ENCODE measurements around the gene RIPOR3.

Gene RIPOR3

GRCh38 chr20:50594231-50594590, 97.1 kb downstream of the RIPOR3 start:
- in situ Hi-C loops (cut with HindIII; ENCODE audit: low sequenced_read_pairs), result no loop called here

DNA sequence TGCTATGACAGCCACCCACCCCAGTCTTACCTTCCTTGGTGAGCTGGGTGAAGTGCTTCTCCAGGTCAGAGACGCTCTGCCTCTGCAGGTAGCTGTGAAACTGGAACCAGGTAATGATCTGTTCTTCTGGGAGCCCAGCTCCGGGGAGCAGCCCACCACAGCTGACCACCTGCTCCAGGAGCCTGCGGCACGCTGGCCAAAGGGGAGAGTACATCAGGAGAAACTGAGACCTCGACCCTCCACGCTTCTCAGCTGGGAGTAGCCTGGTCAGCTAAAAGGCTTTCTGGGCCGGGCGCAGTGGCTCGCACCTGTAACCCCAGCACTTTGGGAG, 98.4 kb downstream of the RIPOR3 start:
- in situ Hi-C loops (cut with HindIII; ENCODE audit: low sequenced_read_pairs), result no loop called here

GRCh38 chr20:50592282-50593004, 98.9 kb downstream of the RIPOR3 start:
- in situ Hi-C loops (cut with HindIII; ENCODE audit: low sequenced_read_pairs), result no loop called here

- in situ Hi-C loops (cut with HindIII; ENCODE audit: low sequenced_read_pairs), result no loop called here
Observed at GRCh38 chr20:50591233-50591852, 100.0 kb downstream of the RIPOR3 start.

DNA sequence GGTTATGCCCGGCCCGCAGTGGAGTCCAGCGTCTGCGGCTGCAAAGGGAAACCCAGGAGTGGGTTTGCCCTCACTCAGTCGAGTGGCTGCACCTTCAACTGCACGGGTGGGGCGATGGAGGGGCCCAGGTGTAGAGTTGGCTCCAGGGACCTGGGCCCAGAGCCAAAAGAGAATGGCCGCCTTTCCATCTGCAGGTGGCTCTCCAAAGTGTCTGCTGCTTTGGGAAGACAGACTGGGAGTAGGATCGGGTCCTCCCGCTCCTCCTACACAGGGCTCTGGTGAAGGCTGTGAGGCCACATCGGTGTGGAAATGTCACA, 101.0 kb downstream of the RIPOR3 start:
- in situ Hi-C loops (cut with HindIII; ENCODE audit: low sequenced_read_pairs), result no loop called here

- in situ Hi-C loops (cut with HindIII; ENCODE audit: low sequenced_read_pairs), result no loop called here
Observed at GRCh38 chr20:50589548-50590347, 101.6 kb downstream of the RIPOR3 start.

GRCh38 chr20:50588034-50588736, 103.2 kb downstream of the RIPOR3 start:
- in situ Hi-C loops (cut with HindIII; ENCODE audit: low sequenced_read_pairs), result no loop called here

DNA sequence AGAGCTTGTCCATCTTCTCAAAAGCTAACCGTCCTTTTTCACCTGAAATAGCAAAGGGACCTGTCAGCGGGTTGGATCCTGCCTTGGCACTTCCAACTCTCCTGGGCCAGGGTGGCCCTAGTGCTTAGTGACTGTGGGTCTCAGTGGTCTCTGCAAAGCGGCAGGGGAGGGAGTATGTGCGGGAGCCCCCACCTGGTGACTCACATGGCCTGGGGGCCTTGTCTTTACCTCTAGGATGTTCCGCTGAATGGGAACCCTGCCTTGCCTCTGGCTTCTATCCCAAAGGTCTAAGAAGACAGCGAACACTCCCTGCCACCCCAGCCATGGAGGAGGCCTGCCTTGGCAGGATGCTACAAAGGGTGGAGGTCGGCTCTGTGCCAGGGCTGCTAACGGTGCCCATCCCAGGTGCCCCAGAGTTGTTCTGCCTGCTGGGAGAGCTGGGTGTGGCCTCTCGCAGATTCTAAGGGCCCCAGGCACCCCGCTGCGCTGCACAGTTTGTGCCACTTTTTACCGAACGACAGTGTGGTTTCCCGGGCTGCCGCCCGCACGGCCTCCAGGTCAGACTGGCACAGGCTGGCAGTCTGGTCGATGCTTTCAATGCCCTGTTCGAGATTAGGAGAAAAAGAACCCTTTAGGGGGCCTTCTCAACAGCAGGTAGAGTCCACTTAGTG, 103.9 kb downstream of the RIPOR3 start:
- in situ Hi-C loops (cut with HindIII; ENCODE audit: low sequenced_read_pairs), result no loop called here

- in situ Hi-C loops (cut with HindIII; ENCODE audit: low sequenced_read_pairs), result no loop called here
Observed at GRCh38 chr20:50586531-50587232, 104.7 kb downstream of the RIPOR3 start.

DNA sequence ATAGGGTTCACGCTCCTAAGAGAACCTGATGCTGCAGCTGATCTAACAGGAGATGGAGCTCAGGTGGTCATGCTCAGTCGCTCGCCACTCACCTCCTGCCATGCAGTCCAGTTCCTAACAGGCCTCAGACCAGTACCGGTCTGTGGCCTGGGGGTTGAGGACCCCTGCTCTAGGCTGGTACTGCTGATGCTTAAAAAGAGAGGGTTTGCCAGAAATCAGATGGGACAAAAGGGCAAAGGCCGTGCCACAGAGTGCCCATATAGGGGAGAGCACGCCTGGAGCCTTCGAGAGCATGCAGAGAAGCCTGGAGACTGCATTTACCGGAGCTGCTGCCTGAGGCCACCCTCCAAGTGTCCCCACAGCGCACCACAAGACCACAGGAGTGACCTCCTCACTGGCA, 105.7 kb downstream of the RIPOR3 start:
- in situ Hi-C loops (cut with HindIII; ENCODE audit: low sequenced_read_pairs), result no loop called here

- in situ Hi-C loops (cut with HindIII; ENCODE audit: low sequenced_read_pairs), result no loop called here
Observed at GRCh38 chr20:50585214-50585613, 106.1 kb downstream of the RIPOR3 start.

DNA sequence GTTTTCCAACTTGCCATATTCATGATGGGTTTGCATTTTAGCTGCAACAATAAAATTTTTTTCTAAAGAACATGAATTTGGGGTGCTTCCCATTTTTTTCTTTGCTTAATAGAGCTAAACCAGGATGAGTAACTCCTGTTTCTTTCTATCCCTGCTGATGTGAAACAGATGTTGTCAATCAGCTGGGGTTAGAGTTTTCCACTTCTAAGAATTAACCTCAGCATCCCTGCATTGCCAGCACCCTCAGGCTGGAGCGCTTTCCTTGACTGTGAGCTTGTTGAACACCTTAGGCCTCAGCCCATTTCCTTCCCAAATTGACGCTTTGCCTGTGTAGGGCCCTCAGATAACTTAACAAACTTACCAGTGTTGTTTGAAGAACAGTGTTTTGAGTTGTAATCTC, 106.7 kb downstream of the RIPOR3 start:
- in situ Hi-C loops (cut with HindIII; ENCODE audit: low sequenced_read_pairs), result no loop called here

GRCh38 chr20:50583442-50584150, 107.7 kb downstream of the RIPOR3 start:
- in situ Hi-C loops (cut with HindIII; ENCODE audit: low sequenced_read_pairs), result no loop called here

GRCh38 chr20:50582591-50583234, 108.6 kb downstream of the RIPOR3 start:
- in situ Hi-C loops (cut with HindIII; ENCODE audit: low sequenced_read_pairs), result no loop called here

- in situ Hi-C loops (cut with HindIII; ENCODE audit: low sequenced_read_pairs), result no loop called here
Observed at GRCh38 chr20:50582092-50582491, 109.2 kb downstream of the RIPOR3 start.

GRCh38 chr20:50580842-50581544, 110.3 kb downstream of the RIPOR3 start:
- in situ Hi-C loops (cut with HindIII; ENCODE audit: low sequenced_read_pairs), result no loop called here

- in situ Hi-C loops (cut with HindIII; ENCODE audit: low sequenced_read_pairs), result no loop called here
Observed at GRCh38 chr20:50580016-50580747, 111.2 kb downstream of the RIPOR3 start.

DNA sequence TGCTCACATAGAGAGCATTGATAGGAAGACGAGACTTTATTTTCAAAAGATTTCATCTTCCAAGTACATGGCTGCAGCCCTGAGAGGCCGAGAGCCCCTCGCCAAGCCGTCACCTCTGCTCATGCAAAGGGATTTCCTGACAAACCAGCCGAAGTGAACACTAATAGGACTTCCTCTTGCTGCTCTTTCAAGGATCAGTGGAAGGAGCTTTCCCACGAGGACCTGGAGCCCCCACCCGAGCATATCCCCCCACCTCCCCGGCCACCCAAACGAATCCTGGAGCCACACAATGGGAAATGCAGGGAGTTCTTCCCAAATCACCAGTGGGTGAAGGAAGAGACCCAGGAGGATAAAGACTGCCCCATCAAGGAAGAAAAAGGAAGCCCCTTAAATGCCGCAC, 111.8 kb downstream of the RIPOR3 start:
- in situ Hi-C loops (cut with HindIII; ENCODE audit: low sequenced_read_pairs), result no loop called here

Data from DLD1 (cell line).